Endothelial cell of umbilical vein (primary cell): ENCODE data around the gene KTN1. TPM values are rescaled to one million over a fixed set of nuclear protein-coding genes. Genes with fewer than 3 reads are reported as not detected.

Experiments used
- BruUV-seq: library from RNA; stranded (reverse); fragments of 400-500 nt; replicated peaks from 2 replicates; lab custom pipeline; 2021; lab: Mats Ljungman, UMichigan
- CTCF ChIA-PET: fragments of 300-600, 350-600 bp; sonication (Branson Sonifier 250); formaldehyde crosslinking; loops from one replicate; lab custom pipeline; 2021; ENCODE audit warnings: antibody characterized with exemption, inconsistent platforms; lab: Charles Lee
- POLR2A ChIA-PET: fragments of 300-600, 350-600 bp; sonication (Branson Sonifier 250); formaldehyde crosslinking; loops from one replicate; lab custom pipeline; 2021; ENCODE audit warnings: antibody characterized with exemption, inconsistent platforms; lab: Charles Lee
- DNase-seq: peaks from one replicate; pipeline ENCODE4 v3.0.0-alpha.2; 2011; ENCODE audit warnings: low read depth, low spot score
- FAIRE-seq: peaks from 2 replicates; lab custom pipeline; 2011; peaks lifted over from hg19 to GRCh38; lab: Jason Lieb, UNC
- H2AFZ ChIP-seq: 2 replicates; pipeline ENCODE4 v1.6.0; 2012; ENCODE audit warnings: low read depth, low read length, control low read depth, inconsistent platforms
- H3K27ac ChIP-seq: 2 replicates; pipeline ENCODE4 v1.5.1; 2011; ENCODE audit warnings: low read depth, mild to moderate bottlenecking, control low read depth, low read length, moderate library complexity; ENCODE audit not compliant: insufficient read depth
- H3K27me3 ChIP-seq, 2 experiments: 2 replicates each; pipeline versions ENCODE4 v1.6.0 to v1.6.1; 2011; ENCODE audit warnings: low read length in 2 of 2, mixed read lengths in 1 of 2; ENCODE audit not compliant: control insufficient read depth in 2 of 2, insufficient read depth in 2 of 2
- H3K36me3 ChIP-seq, 2 experiments: 2 replicates in 1 of 2; 3 replicates in 1 of 2; pipeline ENCODE4 v1.5.1; 2011; ENCODE audit warnings: low read length in 2 of 2, mild to moderate bottlenecking in 1 of 2, moderate library complexity in 1 of 2; ENCODE audit not compliant: control insufficient read depth in 2 of 2, insufficient read depth in 2 of 2; ENCODE audit errors: extremely low read depth in 1 of 2
- H3K4me1 ChIP-seq: 3 replicates; pipeline ENCODE4 v1.5.1; 2011; ENCODE audit warnings: mild to moderate bottlenecking, low read length; ENCODE audit not compliant: control insufficient read depth, insufficient read depth; ENCODE audit errors: extremely low read depth
- H3K4me2 ChIP-seq: 2 replicates; pipeline ENCODE4 v1.6.1; 2011; ENCODE audit warnings: low read length, control low read depth, mixed read lengths; ENCODE audit not compliant: insufficient read depth
- H3K4me3 ChIP-seq, 3 experiments: fragments of 200-600 bp in 1 of 3; sonication (generic), shearing (Covaris generic) in 1 of 3; replicated peaks in 1 of 3; 2 replicates each; pipeline ENCODE4 v1.5.1; 2011 to 2016; ENCODE audit warnings: control low read depth in 3 of 3, low read length in 3 of 3, mild to moderate bottlenecking in 2 of 3, inconsistent platforms in 1 of 3, low read depth in 1 of 3, moderate library complexity in 1 of 3; ENCODE audit not compliant: insufficient read depth in 1 of 3
- H3K79me2 ChIP-seq: 2 replicates; pipeline ENCODE4 v1.6.0; 2012; ENCODE audit warnings: low read length, inconsistent platforms; ENCODE audit not compliant: control insufficient read depth, insufficient read depth
- H3K9ac ChIP-seq: replicated peaks from 2 replicates; pipeline ENCODE3; 2011; ENCODE audit warnings: low read length, control low read depth; ENCODE audit not compliant: insufficient read depth; ENCODE audit errors: extremely low read depth
- H3K9me1 ChIP-seq: replicated peaks from 3 replicates; pipeline ENCODE4 v1.6.0; 2011; ENCODE audit warnings: mild to moderate bottlenecking, low read length; ENCODE audit not compliant: control insufficient read depth, insufficient read depth; ENCODE audit errors: extremely low read depth
- H3K9me3 ChIP-seq: replicated peaks from 2 replicates; pipeline ENCODE4 v1.5.1; 2012; ENCODE audit warnings: low read length, inconsistent platforms; ENCODE audit not compliant: control insufficient read depth, insufficient read depth
- H4K20me1 ChIP-seq: replicated peaks from 2 replicates; pipeline ENCODE3; 2011; ENCODE audit warnings: mild to moderate bottlenecking, low read length; ENCODE audit not compliant: control insufficient read depth, insufficient read depth; ENCODE audit errors: extremely low read depth
- CTCF ChIP-seq, 2 donors: IDR thresholded peaks; 1 replicate in 1 of 2; 2 replicates in 1 of 2; pipeline ENCODE4 v1.5.1; 2011; ENCODE audit warnings: low read length in 2 of 2, mild to moderate bottlenecking in 2 of 2, moderate library complexity in 2 of 2, control low read depth in 1 of 2, inconsistent platforms in 1 of 2, low read depth in 1 of 2; ENCODE audit not compliant: insufficient read depth in 1 of 2; ENCODE audit errors: extremely low read depth in 1 of 2
- EZH2 ChIP-seq: IDR thresholded peaks from 2 replicates; pipeline ENCODE4 v1.6.1; 2012; ENCODE audit warnings: borderline replicate concordance, low read depth, mild to moderate bottlenecking, moderate library complexity, low read length, inconsistent platforms; ENCODE audit not compliant: severe bottlenecking
- FOS ChIP-seq: IDR thresholded peaks from 2 replicates; pipeline ENCODE4 v1.6.1; 2011; ENCODE audit warnings: mild to moderate bottlenecking, low read length, moderate library complexity, borderline replicate concordance; ENCODE audit not compliant: insufficient read depth
- GATA2 ChIP-seq: IDR thresholded peaks from 2 replicates; pipeline ENCODE4 v1.7.0; 2011; ENCODE audit warnings: low read depth, mild to moderate bottlenecking, moderate library complexity, mixed read lengths, low read length; ENCODE audit not compliant: insufficient read length, insufficient read depth
- JUN ChIP-seq: IDR thresholded peaks from 2 replicates; pipeline ENCODE4 v1.6.1; 2011; ENCODE audit warnings: borderline replicate concordance, low read depth; ENCODE audit not compliant: insufficient read length, insufficient read depth
- MAX ChIP-seq: IDR thresholded peaks from 2 replicates; pipeline ENCODE4 v1.6.1; 2011; ENCODE audit not compliant: insufficient read depth, insufficient read length
- MYC ChIP-seq: IDR thresholded peaks from one replicate; pipeline ENCODE4 v1.6.1; 2011; ENCODE audit warnings: mild to moderate bottlenecking, low read depth, low read length
- POLR2A ChIP-seq: IDR thresholded peaks from 2 replicates; pipeline ENCODE4 v1.6.1; 2012; ENCODE audit warnings: low read depth, mild to moderate bottlenecking, control low read depth, low read length
- POLR2AphosphoS5 ChIP-seq: IDR thresholded peaks from 2 replicates; pipeline ENCODE4 v1.6.1; 2012; ENCODE audit warnings: low read depth, mild to moderate bottlenecking, control low read depth, low read length, moderate library complexity; ENCODE audit not compliant: insufficient read depth
- dilution Hi-C: fragments of 300-500 bp; cut with MboI; formaldehyde crosslinking; loops from one replicate; pipeline ENCODE4 v1.15.0; 2019; ENCODE audit warnings: low sequenced_read_pairs; ENCODE audit not compliant: extremely low pct_ligation_motif_present
- intact Hi-C: fragments of 100-400 bp; cut with micrococcal nuclease; formaldehyde crosslinking; loops from one replicate; pipeline ENCODE4 v1.10.0; 2022
- polyA plus RNA-seq, 4 experiments: library from polyadenylated mRNA; depleted of rRNA in 3 of 4; stranded (reverse) in 3 of 4; unstranded in 1 of 4; fragments of >200 nt; gene quantifications; 2 replicates each; pipeline versions ENCODE4 v1.2.1 to v1.2.3, GENCODE V29; 2011 to 2012; ENCODE audit warnings: missing spikeins in 1 of 4
- total RNA-seq: library from RNA; stranded (reverse); gene quantifications from 2 replicates; pipeline ENCODE4 v1.2.3, GENCODE V29; 2021

The KTN1 gene
- total and polyA plus RNA-seq, 2 donors (not counting 3 experiments of a cell fraction or from before 2014, with no cell fraction given), result 33.2 to 148 TPM

- no TSS peak for BruUV-seq
- Histone ChIP-seq H3K9me1 (no peaks in the 10 kb centered on the region), H3K9me3 (no peaks in the 10 kb centered on the region), H3K27me3 (no peaks in the 10 kb centered on the region), H3K27ac (no peak overlapping the region), H2AFZ (no peak overlapping the region), H3K4me2 (no peak overlapping the region), H3K4me1 (no peaks in the 10 kb centered on the region), H3K36me3 (peaks cover 3 to 31% of the 10 kb centered on the region in 2 experiments), H4K20me1 (no peaks in the 10 kb centered on the region), H3K79me2 (peaks cover 2% of the 10 kb centered on the region), H3K4me3 (no peak overlapping the region), H3K9ac (no peak overlapping the region)
- ChIA-PET CTCF (interaction anchor here (1.2 to 2.8 kb wide), 8 partner anchors 10 to 846 kb away, joined by 3 to 28 read pairs (median 6); no protein-coding TSS in a partner anchor), POLR2A (no interaction called here)
- intact Hi-C loops (no loop called here), dilution Hi-C loops (no loop called here)
- TF ChIP-seq CTCF (IDR thresholded peaks at IDR 0.05; ENCODE audit: extremely low read depth in 1 of 2, insufficient read depth in 1 of 2, low read depth in 1 of 2, low read length in 2 of 2) (no peak), MYC (no peak), EZH2 (no peak), POLR2A (no peak), JUN (no peak), MAX (no peak), POLR2AphosphoS5 (no peak), GATA2 (no peak), FOS (no peak)
- FAIRE-seq, result no peak
- DNase-seq, result no peak
Observed at GRCh38 chr14:55641290-55641689, 61.3 kb downstream of the KTN1 start.
